GM23338 (cell line): ENCODE results near the gene YWHAQ. TPM values are rescaled to one million over a fixed set of nuclear protein-coding genes. Genes with fewer than 3 reads are reported as not detected.

Experiments
- ATAC-seq: fragments of 200-7000 bp; cut with Tn5 transposase; 3 replicates; pipeline ENCODE4 v1.9.1; 2020
- DNase-seq: peaks from one replicate; pipeline ENCODE4 v3.0.0-alpha.2; 2015; ENCODE audit warnings: low spot score
- H2AFZ ChIP-seq: fragments of 200-600 bp; sonication (generic); 2 replicates; pipeline ENCODE4 v1.8.0; 2016; ENCODE audit warnings: antibody characterized with exemption, mild to moderate bottlenecking, moderate library complexity
- H3F3A ChIP-seq: fragments of 200-600 bp; sonication (generic); replicated peaks from 2 replicates; pipeline ENCODE4 v1.8.0; 2017; ENCODE audit warnings: antibody characterized with exemption, mixed run types, low read depth
- H3K27ac ChIP-seq: fragments of 200-600 bp; sonication (generic); 2 replicates; pipeline ENCODE4 v1.6.1; 2016; ENCODE audit warnings: low read depth
- H3K27me3 ChIP-seq: fragments of 200-600 bp; sonication (generic); 2 replicates; pipeline ENCODE4 v1.8.0; 2016; ENCODE audit warnings: mild to moderate bottlenecking, mixed run types, moderate library complexity; ENCODE audit not compliant: insufficient read depth
- H3K36me3 ChIP-seq: fragments of 200-600 bp; sonication (generic); 2 replicates; pipeline ENCODE4 v1.8.0; 2016; ENCODE audit warnings: mild to moderate bottlenecking; ENCODE audit not compliant: insufficient read depth
- H3K4me1 ChIP-seq: fragments of 200-600 bp; sonication (generic); 2 replicates; pipeline ENCODE4 v1.8.0; 2016; ENCODE audit warnings: mild to moderate bottlenecking, moderate library complexity; ENCODE audit not compliant: insufficient read depth
- H3K4me2 ChIP-seq: fragments of 200-600 bp; sonication (generic); 2 replicates; pipeline ENCODE4 v1.7.1; 2017; ENCODE audit warnings: mixed run types
- H3K4me3 ChIP-seq: fragments of 200-600 bp; sonication (generic); 2 replicates; pipeline ENCODE4 v1.6.1; 2016; ENCODE audit warnings: mixed run types
- H3K79me2 ChIP-seq: fragments of 200-600 bp; sonication (generic); replicated peaks from 2 replicates; pipeline ENCODE4 v1.8.0; 2017; ENCODE audit warnings: mild to moderate bottlenecking; ENCODE audit not compliant: insufficient read depth
- H3K9me2 ChIP-seq: fragments of 200-600 bp; sonication (generic); 2 replicates; pipeline ENCODE4 v1.8.0; 2017; ENCODE audit not compliant: insufficient read depth
- H4K20me1 ChIP-seq: fragments of 200-600 bp; sonication (generic); replicated peaks from 2 replicates; pipeline ENCODE4 v1.8.0; 2017; ENCODE audit warnings: mild to moderate bottlenecking; ENCODE audit not compliant: insufficient read depth
- H3K27ac Mint-ChIP-seq: 2 replicates; pipeline ENCODE4 v1.8.0; 2020; ENCODE audit warnings: inconsistent platforms, mild to moderate bottlenecking, moderate library complexity, mixed read lengths
- H3K27me3 Mint-ChIP-seq: 3 replicates; pipeline ENCODE4 v1.8.0; 2022; ENCODE audit warnings: low read depth, mild to moderate bottlenecking, moderate library complexity, mixed read lengths, inconsistent platforms; ENCODE audit not compliant: insufficient read depth, poor library complexity
- H3K36me3 Mint-ChIP-seq: 3 replicates; pipeline ENCODE4 v1.8.0; 2021; ENCODE audit warnings: low read depth, mild to moderate bottlenecking, inconsistent platforms, moderate library complexity, mixed read lengths
- H3K4me1 Mint-ChIP-seq: 3 replicates; pipeline ENCODE4 v1.8.0; 2020; ENCODE audit warnings: mild to moderate bottlenecking, inconsistent platforms, mixed read lengths
- H3K4me3 Mint-ChIP-seq: 3 replicates; pipeline ENCODE4 v1.8.0; 2021; ENCODE audit warnings: moderate library complexity, mild to moderate bottlenecking, inconsistent platforms, mixed read lengths
- H3K9me3 Mint-ChIP-seq: 3 replicates; pipeline ENCODE4 v1.8.0; 2020; ENCODE audit warnings: moderate library complexity, mild to moderate bottlenecking, inconsistent platforms, mixed read lengths
- CREB1 ChIP-seq: fragments of 250-450 bp; sonication (Bioruptor Pico); IDR thresholded peaks from 2 replicates; pipeline ENCODE4 v1.5.0; 2020; ENCODE audit warnings: low read depth, mild to moderate bottlenecking, moderate library complexity
- EZH2 ChIP-seq: fragments of 200-600 bp; sonication (generic); IDR thresholded peaks from one replicate; pipeline ENCODE4 v1.8.0; 2017; ENCODE audit warnings: antibody characterized with exemption, mild to moderate bottlenecking, low read depth; ENCODE audit not compliant: unreplicated experiment
- EZH2phosphoT487 ChIP-seq: fragments of 200-600 bp; sonication (generic); IDR thresholded peaks from one replicate; pipeline ENCODE4 v1.8.1; 2018; ENCODE audit warnings: antibody characterized with exemption; ENCODE audit not compliant: unreplicated experiment
- JUNB ChIP-seq: IDR thresholded peaks from one replicate; pipeline ENCODE4 v1.6.1; 2016; ENCODE audit warnings: antibody characterized with exemption; ENCODE audit not compliant: unreplicated experiment
- POLR2AphosphoS5 ChIP-seq: IDR thresholded peaks from 2 replicates; pipeline ENCODE4 v1.6.1; 2016; ENCODE audit warnings: antibody characterized with exemption, low read depth
- STAT1 ChIP-seq: IDR thresholded peaks from one replicate; pipeline ENCODE4 v1.6.1; 2016; ENCODE audit warnings: antibody characterized with exemption; ENCODE audit not compliant: unreplicated experiment
- ZNF114 ChIP-seq: fragments of 250-450 bp; sonication (Bioruptor Pico); IDR thresholded peaks from 2 replicates; pipeline ENCODE4 v1.5.0; 2020; ENCODE audit warnings: mild to moderate bottlenecking, moderate library complexity
- ZNF331 ChIP-seq: fragments of 250-450 bp; sonication (Bioruptor Pico); IDR thresholded peaks from 2 replicates; pipeline ENCODE4 v1.5.0; 2020; ENCODE audit warnings: low read depth, mild to moderate bottlenecking, moderate library complexity
- polyA plus RNA-seq: library from polyadenylated mRNA; unstranded; fragments of >200 nt; fragmentation: Nextera tagmentation; extraction: Ambion mirVana; gene quantifications from 2 replicates; pipeline ENCODE4 v1.2.1, GENCODE V29; 2016
- total RNA-seq: library from RNA; depleted of rRNA; stranded (reverse); fragments of >200 nt; shearing (Covaris generic); gene quantifications from 2 replicates; pipeline ENCODE4 v1.2.3, GENCODE V29; 2014
- TF ChIP-seq, protein P1 (sequence below): IDR thresholded peaks from one replicate; pipeline ENCODE4 v1.6.1; 2018; ENCODE audit warnings: antibody characterized with exemption; ENCODE audit not compliant: unreplicated experiment
- TF ChIP-seq, protein P2 (sequence below): fragments of 250-450 bp; sonication (Bioruptor Pico); IDR thresholded peaks from 2 replicates; pipeline ENCODE4 v1.5.0; 2020; ENCODE audit warnings: mild to moderate bottlenecking, moderate library complexity
- TF ChIP-seq, protein P3 (sequence below), 2 experiments: fragments of 200-600 bp in 1 of 2; sonication (generic) in 1 of 2; conservative IDR thresholded peaks; 2 replicates each; pipeline versions ENCODE4 v1.5.1 to v1.6.1; 2016 to 2017; ENCODE audit warnings: antibody characterized with exemption in 2 of 2, low read depth in 2 of 2, mild to moderate bottlenecking in 2 of 2, moderate library complexity in 1 of 2

The YWHAQ gene
- total and polyA plus RNA-seq, 2 experiments from 2014 or later, result 295 to 464 TPM

DNA sequence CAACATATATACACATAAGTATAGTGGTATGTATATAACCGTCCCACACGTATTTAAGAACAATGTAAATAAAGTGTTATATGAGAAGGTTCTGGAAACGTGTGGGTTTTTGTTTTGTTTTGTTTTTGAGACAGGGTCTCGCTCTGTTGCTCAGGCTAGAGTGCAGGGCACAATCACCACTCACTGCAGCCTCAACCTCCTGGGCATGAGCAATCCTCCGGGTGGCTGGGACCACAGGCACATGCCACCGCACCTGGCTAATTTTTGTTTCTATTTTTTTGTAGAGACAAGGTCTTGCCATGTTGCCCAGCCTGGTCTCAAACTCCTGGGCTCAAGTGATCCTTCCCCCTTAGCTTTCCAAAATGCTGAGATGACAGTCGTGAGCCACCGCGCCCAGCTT is 81.4 kb downstream of the YWHAQ start:
- no peaks in the 10 kb centered on the region for H3K27me3 Mint-ChIP-seq
- ATAC-seq (no peak), DNase-seq (no peak)
- Histone ChIP-seq H3K79me2 (peaks cover 100% of the 10 kb centered on the region), H3K36me3 (no peaks in the 10 kb centered on the region), H3K4me3 (no peak overlapping the region), H2AFZ (no peak overlapping the region), H3K9me2 (no peaks in the 10 kb centered on the region), H3K4me1 (peaks cover 16% of the 10 kb centered on the region), H3K4me2 (no peak overlapping the region), H3K27me3 (no peaks in the 10 kb centered on the region), H3K27ac (no peak overlapping the region), H4K20me1 (peaks cover 37% of the 10 kb centered on the region), H3F3A (peaks cover 2% of the 10 kb centered on the region)
- peaks cover 39% of the 10 kb centered on the region for H3K4me1 Mint-ChIP-seq
- no peak overlapping the region for H3K27ac Mint-ChIP-seq
- TF ChIP-seq STAT1 (no peak), EZH2 (no peak), EZH2phosphoT487 (no peak), JUNB (no peak), ZNF331 (CRISPR knock-in tag) (no peak), POLR2AphosphoS5 (no peak), ZNF114 (CRISPR knock-in tag) (no peak), CREB1 (no peak)
- TF ChIP-seq, protein P1, sequence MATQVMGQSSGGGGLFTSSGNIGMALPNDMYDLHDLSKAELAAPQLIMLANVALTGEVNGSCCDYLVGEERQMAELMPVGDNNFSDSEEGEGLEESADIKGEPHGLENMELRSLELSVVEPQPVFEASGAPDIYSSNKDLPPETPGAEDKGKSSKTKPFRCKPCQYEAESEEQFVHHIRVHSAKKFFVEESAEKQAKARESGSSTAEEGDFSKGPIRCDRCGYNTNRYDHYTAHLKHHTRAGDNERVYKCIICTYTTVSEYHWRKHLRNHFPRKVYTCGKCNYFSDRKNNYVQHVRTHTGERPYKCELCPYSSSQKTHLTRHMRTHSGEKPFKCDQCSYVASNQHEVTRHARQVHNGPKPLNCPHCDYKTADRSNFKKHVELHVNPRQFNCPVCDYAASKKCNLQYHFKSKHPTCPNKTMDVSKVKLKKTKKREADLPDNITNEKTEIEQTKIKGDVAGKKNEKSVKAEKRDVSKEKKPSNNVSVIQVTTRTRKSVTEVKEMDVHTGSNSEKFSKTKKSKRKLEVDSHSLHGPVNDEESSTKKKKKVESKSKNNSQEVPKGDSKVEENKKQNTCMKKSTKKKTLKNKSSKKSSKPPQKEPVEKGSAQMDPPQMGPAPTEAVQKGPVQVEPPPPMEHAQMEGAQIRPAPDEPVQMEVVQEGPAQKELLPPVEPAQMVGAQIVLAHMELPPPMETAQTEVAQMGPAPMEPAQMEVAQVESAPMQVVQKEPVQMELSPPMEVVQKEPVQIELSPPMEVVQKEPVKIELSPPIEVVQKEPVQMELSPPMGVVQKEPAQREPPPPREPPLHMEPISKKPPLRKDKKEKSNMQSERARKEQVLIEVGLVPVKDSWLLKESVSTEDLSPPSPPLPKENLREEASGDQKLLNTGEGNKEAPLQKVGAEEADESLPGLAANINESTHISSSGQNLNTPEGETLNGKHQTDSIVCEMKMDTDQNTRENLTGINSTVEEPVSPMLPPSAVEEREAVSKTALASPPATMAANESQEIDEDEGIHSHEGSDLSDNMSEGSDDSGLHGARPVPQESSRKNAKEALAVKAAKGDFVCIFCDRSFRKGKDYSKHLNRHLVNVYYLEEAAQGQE, result no peak
- TF ChIP-seq, protein P2, sequence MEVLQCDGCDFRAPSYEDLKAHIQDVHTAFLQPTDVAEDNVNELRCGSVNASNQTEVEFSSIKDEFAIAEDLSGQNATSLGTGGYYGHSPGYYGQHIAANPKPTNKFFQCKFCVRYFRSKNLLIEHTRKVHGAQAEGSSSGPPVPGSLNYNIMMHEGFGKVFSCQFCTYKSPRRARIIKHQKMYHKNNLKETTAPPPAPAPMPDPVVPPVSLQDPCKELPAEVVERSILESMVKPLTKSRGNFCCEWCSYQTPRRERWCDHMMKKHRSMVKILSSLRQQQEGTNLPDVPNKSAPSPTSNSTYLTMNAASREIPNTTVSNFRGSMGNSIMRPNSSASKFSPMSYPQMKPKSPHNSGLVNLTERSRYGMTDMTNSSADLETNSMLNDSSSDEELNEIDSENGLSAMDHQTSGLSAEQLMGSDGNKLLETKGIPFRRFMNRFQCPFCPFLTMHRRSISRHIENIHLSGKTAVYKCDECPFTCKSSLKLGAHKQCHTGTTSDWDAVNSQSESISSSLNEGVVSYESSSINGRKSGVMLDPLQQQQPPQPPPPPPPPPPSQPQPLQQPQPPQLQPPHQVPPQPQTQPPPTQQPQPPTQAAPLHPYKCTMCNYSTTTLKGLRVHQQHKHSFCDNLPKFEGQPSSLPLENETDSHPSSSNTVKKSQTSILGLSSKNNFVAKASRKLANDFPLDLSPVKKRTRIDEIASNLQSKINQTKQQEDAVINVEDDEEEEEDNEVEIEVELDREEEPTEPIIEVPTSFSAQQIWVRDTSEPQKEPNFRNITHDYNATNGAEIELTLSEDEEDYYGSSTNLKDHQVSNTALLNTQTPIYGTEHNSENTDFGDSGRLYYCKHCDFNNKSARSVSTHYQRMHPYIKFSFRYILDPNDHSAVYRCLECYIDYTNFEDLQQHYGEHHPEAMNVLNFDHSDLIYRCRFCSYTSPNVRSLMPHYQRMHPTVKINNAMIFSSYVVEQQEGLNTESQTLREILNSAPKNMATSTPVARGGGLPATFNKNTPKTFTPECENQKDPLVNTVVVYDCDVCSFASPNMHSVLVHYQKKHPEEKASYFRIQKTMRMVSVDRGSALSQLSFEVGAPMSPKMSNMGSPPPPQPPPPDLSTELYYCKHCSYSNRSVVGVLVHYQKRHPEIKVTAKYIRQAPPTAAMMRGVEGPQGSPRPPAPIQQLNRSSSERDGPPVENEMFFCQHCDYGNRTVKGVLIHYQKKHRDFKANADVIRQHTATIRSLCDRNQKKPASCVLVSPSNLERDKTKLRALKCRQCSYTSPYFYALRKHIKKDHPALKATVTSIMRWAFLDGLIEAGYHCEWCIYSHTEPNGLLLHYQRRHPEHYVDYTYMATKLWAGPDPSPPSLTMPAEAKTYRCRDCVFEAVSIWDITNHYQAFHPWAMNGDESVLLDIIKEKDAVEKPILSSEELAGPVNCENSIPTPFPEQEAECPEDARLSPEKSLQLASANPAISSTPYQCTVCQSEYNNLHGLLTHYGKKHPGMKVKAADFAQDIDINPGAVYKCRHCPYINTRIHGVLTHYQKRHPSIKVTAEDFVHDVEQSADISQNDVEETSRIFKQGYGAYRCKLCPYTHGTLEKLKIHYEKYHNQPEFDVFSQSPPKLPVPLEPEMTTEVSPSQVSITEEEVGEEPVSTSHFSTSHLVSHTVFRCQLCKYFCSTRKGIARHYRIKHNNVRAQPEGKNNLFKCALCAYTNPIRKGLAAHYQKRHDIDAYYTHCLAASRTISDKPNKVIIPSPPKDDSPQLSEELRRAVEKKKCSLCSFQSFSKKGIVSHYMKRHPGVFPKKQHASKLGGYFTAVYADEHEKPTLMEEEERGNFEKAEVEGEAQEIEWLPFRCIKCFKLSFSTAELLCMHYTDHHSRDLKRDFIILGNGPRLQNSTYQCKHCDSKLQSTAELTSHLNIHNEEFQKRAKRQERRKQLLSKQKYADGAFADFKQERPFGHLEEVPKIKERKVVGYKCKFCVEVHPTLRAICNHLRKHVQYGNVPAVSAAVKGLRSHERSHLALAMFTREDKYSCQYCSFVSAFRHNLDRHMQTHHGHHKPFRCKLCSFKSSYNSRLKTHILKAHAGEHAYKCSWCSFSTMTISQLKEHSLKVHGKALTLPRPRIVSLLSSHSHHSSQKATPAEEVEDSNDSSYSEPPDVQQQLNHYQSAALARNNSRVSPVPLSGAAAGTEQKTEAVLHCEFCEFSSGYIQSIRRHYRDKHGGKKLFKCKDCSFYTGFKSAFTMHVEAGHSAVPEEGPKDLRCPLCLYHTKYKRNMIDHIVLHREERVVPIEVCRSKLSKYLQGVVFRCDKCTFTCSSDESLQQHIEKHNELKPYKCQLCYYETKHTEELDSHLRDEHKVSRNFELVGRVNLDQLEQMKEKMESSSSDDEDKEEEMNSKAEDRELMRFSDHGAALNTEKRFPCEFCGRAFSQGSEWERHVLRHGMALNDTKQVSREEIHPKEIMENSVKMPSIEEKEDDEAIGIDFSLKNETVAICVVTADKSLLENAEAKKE, result no peak
- TF ChIP-seq, protein P3, sequence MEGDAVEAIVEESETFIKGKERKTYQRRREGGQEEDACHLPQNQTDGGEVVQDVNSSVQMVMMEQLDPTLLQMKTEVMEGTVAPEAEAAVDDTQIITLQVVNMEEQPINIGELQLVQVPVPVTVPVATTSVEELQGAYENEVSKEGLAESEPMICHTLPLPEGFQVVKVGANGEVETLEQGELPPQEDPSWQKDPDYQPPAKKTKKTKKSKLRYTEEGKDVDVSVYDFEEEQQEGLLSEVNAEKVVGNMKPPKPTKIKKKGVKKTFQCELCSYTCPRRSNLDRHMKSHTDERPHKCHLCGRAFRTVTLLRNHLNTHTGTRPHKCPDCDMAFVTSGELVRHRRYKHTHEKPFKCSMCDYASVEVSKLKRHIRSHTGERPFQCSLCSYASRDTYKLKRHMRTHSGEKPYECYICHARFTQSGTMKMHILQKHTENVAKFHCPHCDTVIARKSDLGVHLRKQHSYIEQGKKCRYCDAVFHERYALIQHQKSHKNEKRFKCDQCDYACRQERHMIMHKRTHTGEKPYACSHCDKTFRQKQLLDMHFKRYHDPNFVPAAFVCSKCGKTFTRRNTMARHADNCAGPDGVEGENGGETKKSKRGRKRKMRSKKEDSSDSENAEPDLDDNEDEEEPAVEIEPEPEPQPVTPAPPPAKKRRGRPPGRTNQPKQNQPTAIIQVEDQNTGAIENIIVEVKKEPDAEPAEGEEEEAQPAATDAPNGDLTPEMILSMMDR (conservative IDR thresholded peaks at IDR 0.05; ENCODE audit: low read depth in 2 of 2), result no peak
- H3K36me3 Mint-ChIP-seq, result no peaks in the 10 kb centered on the region
- no peak overlapping the region for H3K4me3 Mint-ChIP-seq
- H3K9me3 Mint-ChIP-seq, result no peaks in the 10 kb centered on the region
